IgD-negative memory B cell (primary cell): ENCODE measurements around the gene ASTN2. TPM values are rescaled to one million over a fixed set of nuclear protein-coding genes. Genes with fewer than 3 reads are reported as not detected.

Experiments
- H3K27ac Mint-ChIP-seq, 3 donors: one replicate each; pipeline ENCODE4 v1.8.0; 2020 to 2022; ENCODE audit warnings: mild to moderate bottlenecking in 3 of 3, mixed read lengths in 3 of 3, moderate library complexity in 1 of 3
- H3K27me3 Mint-ChIP-seq: one replicate; pipeline ENCODE4 v1.8.0; 2021; ENCODE audit warnings: mixed read lengths
- H3K36me3 Mint-ChIP-seq: one replicate; pipeline ENCODE4 v1.8.0; 2020; ENCODE audit warnings: mild to moderate bottlenecking, mixed read lengths
- H3K4me1 Mint-ChIP-seq, 3 donors: one replicate each; pipeline ENCODE4 v1.8.0; 2020 to 2022; ENCODE audit warnings: mixed read lengths in 3 of 3, mild to moderate bottlenecking in 1 of 3
- H3K4me3 Mint-ChIP-seq, 4 donors: one replicate each; pipeline ENCODE4 v1.8.0; 2020 to 2022; ENCODE audit warnings: mild to moderate bottlenecking in 4 of 4, mixed read lengths in 4 of 4, moderate library complexity in 3 of 4
- H3K9me3 Mint-ChIP-seq, 3 donors: one replicate each; pipeline ENCODE4 v1.8.0; 2020 to 2021; ENCODE audit warnings: mixed read lengths in 3 of 3, mild to moderate bottlenecking in 1 of 3
- polyA plus RNA-seq: library from polyadenylated mRNA; unstranded; fragments of 300-500 nt; fragmentation: Illumina TruSeq; gene quantifications from one replicate; pipeline ENCODE4 v1.2.3, GENCODE V29; 2021

The ASTN2 gene
- polyA plus RNA-seq, 1 donor from 2014 or later, result 2.7 TPM

- Mint-ChIP-seq H3K27ac (no peak overlapping the region), H3K4me3 (no peak overlapping the region), H3K9me3 (peaks cover 5 to 11% (median 8%) of the 10 kb centered on the region in 3 donors), H3K36me3 (no peaks in the 10 kb centered on the region), H3K4me1 (no peaks in the 10 kb centered on the region), H3K27me3 (peaks cover 3% of the 10 kb centered on the region)
These were observed 537.8 kb downstream of the ASTN2 start for GRCh38 chr9:116877072-116877471.

GRCh38 chr9:116875576-116875975 lies 539.3 kb downstream of the ASTN2 start:
- Mint-ChIP-seq H3K27ac (no peak overlapping the region), H3K4me1 (no peaks in the 10 kb centered on the region), H3K4me3 (no peak overlapping the region), H3K36me3 (no peaks in the 10 kb centered on the region), H3K27me3 (peaks cover 1% of the 10 kb centered on the region), H3K9me3 (peaks cover 5 to 11% (median 8%) of the 10 kb centered on the region in 3 donors)

GRCh38 chr9:116873937-116874914 lies 540.6 kb downstream of the ASTN2 start:
- H3K36me3 Mint-ChIP-seq, result no peaks in the 10 kb centered on the region
- no peak overlapping the region for H3K4me3 Mint-ChIP-seq
- peaks cover 1% of the 10 kb centered on the region for H3K27me3 Mint-ChIP-seq
- H3K27ac Mint-ChIP-seq, result no peak overlapping the region
- H3K9me3 Mint-ChIP-seq, result peaks cover 5 to 11% (median 8%) of the 10 kb centered on the region in 3 donors
- no peaks in the 10 kb centered on the region for H3K4me1 Mint-ChIP-seq

- Mint-ChIP-seq H3K4me1 (no peaks in the 10 kb centered on the region), H3K27me3 (peaks cover 1% of the 10 kb centered on the region), H3K4me3 (no peak overlapping the region), H3K9me3 (peaks cover 4 to 11% (median 8%) of the 10 kb centered on the region in 3 donors), H3K36me3 (no peaks in the 10 kb centered on the region), H3K27ac (no peak overlapping the region)
These were observed 541.4 kb downstream of the ASTN2 start for GRCh38 chr9:116873491-116873890.

DNA sequence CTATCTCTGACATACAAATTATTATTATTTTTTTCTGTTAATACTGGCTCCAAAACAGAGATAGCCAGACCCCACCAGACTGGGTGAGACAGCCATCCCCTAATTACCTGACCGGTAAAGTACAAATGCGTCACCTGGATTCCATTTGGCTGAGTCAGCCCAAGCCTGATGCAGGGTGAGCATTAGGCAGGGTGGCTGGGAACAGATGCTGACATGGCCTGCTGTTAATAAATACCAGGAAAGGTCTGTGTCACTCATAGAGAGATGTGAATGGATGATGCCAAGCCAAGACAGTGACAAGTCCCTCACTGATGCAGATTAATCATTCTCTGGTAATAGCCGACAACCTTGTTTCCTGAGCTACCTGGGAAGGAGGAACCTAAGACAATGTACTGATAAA lies 544.3 kb downstream of the ASTN2 start:
- H3K36me3 Mint-ChIP-seq, result no peaks in the 10 kb centered on the region
- H3K9me3 Mint-ChIP-seq, result peaks cover 2 to 4% (median 3%) of the 10 kb centered on the region in 3 donors
- no peak overlapping the region for H3K27ac Mint-ChIP-seq
- H3K27me3 Mint-ChIP-seq, result peaks cover 1% of the 10 kb centered on the region
- no peak overlapping the region for H3K4me3 Mint-ChIP-seq
- H3K4me1 Mint-ChIP-seq, result no peaks in the 10 kb centered on the region

DNA sequence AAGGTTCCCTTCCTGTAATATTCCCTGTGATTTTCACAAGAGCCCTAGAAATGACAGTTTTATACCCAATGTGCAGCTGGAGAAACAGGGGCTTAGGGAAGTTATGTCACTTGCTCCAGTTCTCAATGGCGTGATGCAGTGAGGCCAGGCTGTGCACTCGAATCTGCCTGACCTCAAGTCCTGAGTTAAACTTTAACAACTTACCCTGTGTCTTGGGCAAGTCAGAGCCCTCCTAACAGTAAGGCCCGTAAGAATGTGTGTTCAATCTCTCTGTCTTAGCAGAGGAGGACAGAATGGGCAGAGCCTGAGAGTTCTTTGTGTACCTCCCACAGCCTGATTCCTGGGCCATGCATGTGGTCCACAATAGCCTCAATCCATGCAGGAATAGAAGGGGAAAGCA lies 546.7 kb downstream of the ASTN2 start:
- H3K36me3 Mint-ChIP-seq, result no peaks in the 10 kb centered on the region
- H3K4me3 Mint-ChIP-seq, result no peak overlapping the region
- H3K4me1 Mint-ChIP-seq, result no peaks in the 10 kb centered on the region
- H3K27ac Mint-ChIP-seq, result no peak overlapping the region
- H3K27me3 Mint-ChIP-seq, result no peaks in the 10 kb centered on the region
- peaks cover 0 to 1% (median 0%) of the 10 kb centered on the region in 3 donors for H3K9me3 Mint-ChIP-seq

DNA sequence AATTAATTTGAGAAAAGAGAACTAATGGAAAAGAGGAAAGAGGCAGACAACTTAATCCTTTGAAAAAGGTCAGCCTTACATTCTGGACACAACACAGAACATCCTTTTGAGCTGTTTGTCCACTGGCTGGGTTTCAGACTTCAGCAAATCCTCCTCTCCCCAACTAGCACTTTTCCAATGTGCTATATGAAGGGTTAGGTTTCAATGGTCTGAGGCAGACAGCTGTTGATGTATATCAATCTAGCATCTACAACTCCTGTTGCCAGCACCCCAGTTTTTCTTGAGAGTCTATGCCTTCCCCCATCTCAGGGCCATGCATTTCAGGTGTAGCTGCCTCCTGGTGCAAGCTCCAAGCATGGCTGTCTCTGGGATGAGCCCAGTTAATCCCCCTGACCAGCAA lies 553.5 kb downstream of the ASTN2 start:
- Mint-ChIP-seq H3K9me3 (no peaks in the 10 kb centered on the region), H3K4me1 (peaks cover 0 to 1% (median 0%) of the 10 kb centered on the region in 3 donors), H3K27me3 (peaks cover 3% of the 10 kb centered on the region), H3K4me3 (no peak overlapping the region), H3K27ac (no peak overlapping the region), H3K36me3 (no peaks in the 10 kb centered on the region)

- Mint-ChIP-seq H3K9me3 (no peaks in the 10 kb centered on the region), H3K27me3 (peaks cover 3% of the 10 kb centered on the region), H3K4me1 (peaks cover 0 to 1% (median 0%) of the 10 kb centered on the region in 3 donors), H3K4me3 (no peak overlapping the region), H3K36me3 (no peaks in the 10 kb centered on the region), H3K27ac (no peak overlapping the region)
These were observed 554.2 kb downstream of the ASTN2 start for GRCh38 chr9:116860509-116861120.

DNA sequence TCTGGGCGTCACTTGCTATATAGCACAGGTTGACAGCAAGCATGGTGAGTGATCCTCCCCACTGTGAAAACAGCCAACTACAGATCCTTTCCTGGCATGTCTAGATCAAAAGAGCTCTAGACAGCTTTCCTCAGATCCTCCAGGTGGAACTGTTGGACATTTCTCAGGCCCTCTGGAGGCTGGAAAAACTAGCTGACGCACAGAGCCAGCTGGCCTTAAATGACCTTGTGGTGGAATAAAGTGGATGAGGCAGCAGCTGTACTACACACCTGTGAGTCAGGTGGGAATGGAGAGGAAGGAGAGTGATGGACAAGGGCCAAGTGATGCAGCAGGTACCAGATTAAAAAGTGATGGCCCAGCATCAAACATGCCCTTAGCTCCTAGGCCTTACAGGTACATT lies 555.1 kb downstream of the ASTN2 start:
- Mint-ChIP-seq H3K4me3 (no peak overlapping the region), H3K27ac (no peak overlapping the region), H3K27me3 (peaks cover 3% of the 10 kb centered on the region), H3K9me3 (no peaks in the 10 kb centered on the region), H3K36me3 (no peaks in the 10 kb centered on the region), H3K4me1 (peaks cover 0 to 1% (median 0%) of the 10 kb centered on the region in 3 donors)

- Mint-ChIP-seq H3K4me3 (no peak overlapping the region), H3K36me3 (no peaks in the 10 kb centered on the region), H3K9me3 (no peaks in the 10 kb centered on the region), H3K27ac (no peak overlapping the region), H3K27me3 (peaks cover 3% of the 10 kb centered on the region), H3K4me1 (peaks cover 0 to 1% (median 0%) of the 10 kb centered on the region in 3 donors)
These were observed 557.5 kb downstream of the ASTN2 start for GRCh38 chr9:116857321-116857720.

GRCh38 chr9:116855881-116856662 lies 558.8 kb downstream of the ASTN2 start:
- H3K9me3 Mint-ChIP-seq, result peaks cover 0 to under 1% (median 0%) of the 10 kb centered on the region in 3 donors
- no peaks in the 10 kb centered on the region for H3K27me3 Mint-ChIP-seq
- H3K36me3 Mint-ChIP-seq, result no peaks in the 10 kb centered on the region
- H3K4me1 Mint-ChIP-seq, result peaks cover 0 to 1% (median 0%) of the 10 kb centered on the region in 3 donors
- H3K27ac Mint-ChIP-seq, result no peak overlapping the region
- no peak overlapping the region for H3K4me3 Mint-ChIP-seq

DNA sequence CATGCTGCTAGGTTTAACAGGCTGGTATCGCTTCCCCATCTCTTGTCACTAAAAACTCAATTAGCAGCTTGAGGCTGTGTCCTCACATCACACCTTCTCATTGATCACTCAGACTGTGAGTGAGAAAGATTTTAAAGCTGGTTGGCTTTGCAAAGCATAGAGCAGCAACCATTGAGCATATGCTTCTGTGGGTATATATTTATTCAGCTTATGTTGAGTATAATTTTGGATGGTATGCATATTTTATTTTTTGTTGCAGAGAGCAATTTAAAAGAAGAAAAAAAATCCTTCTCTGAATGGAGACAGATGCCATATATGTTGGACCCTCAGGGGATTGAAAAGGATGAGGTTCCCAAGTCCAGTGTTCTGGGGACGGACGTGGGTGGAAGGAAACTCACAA lies 565.1 kb downstream of the ASTN2 start:
- Mint-ChIP-seq H3K27ac (no peak overlapping the region), H3K27me3 (no peaks in the 10 kb centered on the region), H3K4me3 (no peak overlapping the region), H3K4me1 (no peaks in the 10 kb centered on the region), H3K36me3 (no peaks in the 10 kb centered on the region), H3K9me3 (peaks cover 0 to 1% (median 0%) of the 10 kb centered on the region in 3 donors)

- Mint-ChIP-seq H3K4me1 (no peaks in the 10 kb centered on the region), H3K27ac (no peak overlapping the region), H3K36me3 (no peaks in the 10 kb centered on the region), H3K9me3 (no peaks in the 10 kb centered on the region), H3K4me3 (no peak overlapping the region), H3K27me3 (peaks cover 1% of the 10 kb centered on the region)
These were observed 570.2 kb downstream of the ASTN2 start for GRCh38 chr9:116844621-116845020.

- Mint-ChIP-seq H3K27me3 (peaks cover 1% of the 10 kb centered on the region), H3K9me3 (no peaks in the 10 kb centered on the region), H3K4me3 (no peak overlapping the region), H3K27ac (no peak overlapping the region), H3K4me1 (no peaks in the 10 kb centered on the region), H3K36me3 (no peaks in the 10 kb centered on the region)
These were observed 570.8 kb downstream of the ASTN2 start for GRCh38 chr9:116843863-116844620.
